Germinal center (tissue), 1 donor: ENCODE results near the gene RETN.

Source experiments
- DNase-seq: peaks from one replicate; pipeline ENCODE4 v3.0.0; 2012; ENCODE audit warnings: mixed read lengths, low spot score

RETN gene

DNA sequence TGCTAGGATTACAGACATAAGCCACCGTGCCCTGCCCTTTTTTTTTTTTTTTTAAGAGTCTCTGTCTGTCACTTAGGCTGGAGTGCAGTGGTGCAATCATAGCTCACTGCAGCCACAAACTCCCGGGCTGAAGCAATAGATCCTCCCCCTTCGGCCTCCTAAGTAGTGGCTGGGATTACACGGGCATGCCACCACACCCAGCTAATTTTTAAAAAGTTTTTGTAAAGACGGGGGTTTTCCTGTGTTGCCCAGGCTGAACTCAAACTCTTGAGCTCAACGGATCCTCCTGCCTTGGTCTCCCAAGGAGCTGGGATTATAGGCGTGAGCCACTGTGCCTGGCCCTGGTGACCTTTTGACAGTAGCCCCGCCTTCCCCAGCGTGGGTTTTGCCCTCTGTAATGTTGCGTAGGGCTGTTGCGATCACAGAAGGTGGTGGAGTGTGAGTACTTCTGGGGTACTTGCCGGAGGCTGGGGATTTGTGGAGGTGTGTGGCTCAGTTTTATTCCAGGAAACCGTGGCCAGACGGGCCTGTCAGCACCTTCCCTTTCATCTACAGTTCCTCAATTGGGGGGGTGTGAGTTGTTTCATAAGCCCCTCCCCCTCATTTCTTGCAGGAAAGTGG lies 11.6 kb upstream of the RETN start:
- DNase-seq = no peak

DNA sequence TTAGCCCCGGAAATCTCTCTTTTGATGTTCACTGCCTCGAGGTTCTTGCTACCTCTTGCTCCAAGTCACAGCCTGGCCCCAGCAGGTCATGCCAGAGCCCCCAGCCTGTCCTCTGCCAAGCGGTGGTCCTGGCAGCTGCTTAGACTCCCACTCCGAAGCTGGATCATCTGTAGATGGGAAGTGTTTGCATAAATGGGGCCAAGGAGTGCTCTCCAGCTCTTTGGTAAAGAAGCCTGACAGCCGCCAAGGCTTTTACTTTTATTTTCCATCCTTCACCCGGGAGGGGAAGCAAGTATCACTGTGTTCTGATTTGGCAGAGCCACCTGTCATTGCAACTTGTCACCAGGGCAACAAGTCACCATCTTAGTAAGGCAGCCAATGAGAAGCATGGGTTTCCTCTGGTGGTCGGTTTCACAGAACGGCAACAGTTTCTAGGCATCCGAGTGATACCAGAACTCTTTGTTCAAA lies 10.6 kb upstream of the RETN start:
- DNase-seq = peak; percentile 93

DNA sequence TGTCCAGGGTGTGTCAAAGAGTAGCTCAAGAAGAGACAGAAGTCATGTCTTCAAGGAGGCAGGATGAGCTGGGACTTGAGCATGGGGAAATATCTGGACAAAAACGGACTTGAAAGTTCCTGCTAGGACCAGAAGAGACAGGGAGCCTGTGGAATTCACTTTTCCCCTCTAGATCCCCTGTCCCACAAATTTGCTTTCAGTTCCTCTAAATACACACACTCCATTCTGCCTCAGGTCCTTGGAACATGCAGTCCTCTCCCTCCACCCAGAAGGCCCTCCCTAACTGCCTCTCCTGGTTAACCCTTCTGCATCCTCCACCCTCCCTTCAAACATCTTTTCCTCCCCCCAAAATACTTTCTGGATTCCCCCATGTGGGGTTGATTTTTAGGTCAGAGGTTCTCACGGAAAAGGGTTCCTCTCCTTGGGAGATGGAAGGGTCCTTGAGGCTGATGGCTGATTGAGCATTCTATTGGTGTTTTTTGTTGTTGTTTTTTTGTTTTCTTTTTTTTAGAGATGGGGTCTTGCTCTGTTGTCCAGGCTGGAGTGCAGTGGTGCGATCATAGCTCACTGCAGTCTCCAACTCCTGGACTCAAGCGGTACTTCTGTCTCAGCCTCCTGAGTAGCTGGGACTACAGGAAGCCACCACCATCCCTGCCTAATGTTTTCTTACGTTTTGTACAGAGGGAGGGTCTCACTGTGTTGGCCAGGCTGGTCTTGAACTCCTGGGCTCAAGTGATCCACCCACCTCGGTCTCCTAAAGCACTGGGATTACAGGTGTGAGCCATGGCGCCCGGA lies 6.9 kb upstream of the RETN start:
- no peak for DNase-seq

DNA sequence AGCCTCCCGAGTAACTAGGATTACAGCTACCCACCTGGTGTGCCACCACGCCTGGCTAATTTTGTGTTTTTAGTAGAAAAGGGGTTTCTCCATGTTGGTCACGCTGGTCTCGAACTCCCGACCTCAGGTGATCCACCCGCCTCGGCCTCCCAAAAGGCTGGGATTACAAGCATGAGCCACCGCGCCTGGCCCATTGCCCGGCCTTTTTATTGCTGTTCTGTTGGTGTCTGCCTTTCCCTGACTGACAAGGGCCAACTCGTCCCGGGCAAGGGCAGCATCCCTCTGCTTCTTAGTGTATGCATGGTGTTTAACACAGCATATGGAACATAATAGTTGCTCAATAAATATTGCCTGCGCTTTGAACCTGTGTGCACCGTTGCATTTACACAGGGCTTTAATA lies 6.2 kb upstream of the RETN start:
- DNase-seq = no peak

DNA sequence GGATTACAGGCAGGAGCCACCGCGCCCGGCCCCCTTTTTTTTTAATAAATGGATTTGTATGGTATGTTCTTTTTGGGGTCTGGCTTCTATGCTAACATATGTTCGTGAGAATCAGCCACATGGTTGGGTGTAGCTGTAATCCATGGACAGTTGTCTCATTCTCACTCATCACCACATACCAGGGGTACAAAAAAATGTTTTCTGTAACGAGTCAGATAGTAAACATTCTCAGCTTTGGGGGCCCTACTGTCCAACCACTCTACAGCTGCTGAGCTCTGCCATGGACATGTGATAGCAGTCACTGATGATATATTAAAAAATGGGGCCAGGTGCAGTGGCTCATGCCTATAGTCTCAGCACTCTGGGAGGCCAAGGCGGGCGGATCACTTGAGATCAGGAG lies 5.1 kb upstream of the RETN start:
- no peak for DNase-seq

DNA sequence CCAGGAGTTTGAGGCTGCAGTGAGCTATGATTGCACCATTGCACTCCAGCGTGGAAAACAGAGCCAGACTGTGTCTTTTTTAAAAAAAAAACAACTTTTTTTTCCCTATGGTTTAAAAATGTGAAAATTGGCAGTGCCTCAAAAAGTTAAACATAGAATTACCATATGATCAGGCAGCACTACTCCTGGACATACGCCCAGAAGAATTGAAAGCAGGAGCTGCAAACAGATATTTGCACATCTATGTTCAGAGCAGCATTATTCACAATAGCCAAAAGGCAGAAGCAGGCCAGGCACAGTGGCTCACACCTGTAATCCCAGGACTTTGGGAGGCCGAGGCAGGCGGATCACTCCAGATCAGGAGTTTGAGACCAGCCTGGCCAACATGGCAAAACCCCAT lies 3.8 kb upstream of the RETN start:
- DNase-seq = no peak

DNA sequence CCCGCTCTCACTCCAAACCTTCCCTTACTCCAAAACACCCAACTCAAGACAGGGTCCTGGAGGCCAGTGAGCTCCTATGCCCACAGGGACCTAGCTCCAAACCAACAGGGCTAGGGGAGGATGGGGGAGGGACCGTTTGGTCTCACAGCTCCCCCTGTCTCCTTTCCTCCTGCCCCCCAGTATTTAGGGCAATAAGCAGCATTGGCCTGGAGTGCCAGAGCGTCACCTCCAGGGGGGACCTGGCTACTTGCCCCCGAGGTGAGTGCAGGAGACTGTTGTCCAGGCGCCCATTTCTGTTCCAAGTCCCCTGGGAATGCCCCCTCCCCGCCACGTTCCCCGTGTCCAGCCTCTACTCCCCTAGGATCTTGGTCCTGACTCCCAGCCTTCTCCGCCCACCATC lies 792 bp downstream of the RETN start:
- DNase-seq = no peak

DNA sequence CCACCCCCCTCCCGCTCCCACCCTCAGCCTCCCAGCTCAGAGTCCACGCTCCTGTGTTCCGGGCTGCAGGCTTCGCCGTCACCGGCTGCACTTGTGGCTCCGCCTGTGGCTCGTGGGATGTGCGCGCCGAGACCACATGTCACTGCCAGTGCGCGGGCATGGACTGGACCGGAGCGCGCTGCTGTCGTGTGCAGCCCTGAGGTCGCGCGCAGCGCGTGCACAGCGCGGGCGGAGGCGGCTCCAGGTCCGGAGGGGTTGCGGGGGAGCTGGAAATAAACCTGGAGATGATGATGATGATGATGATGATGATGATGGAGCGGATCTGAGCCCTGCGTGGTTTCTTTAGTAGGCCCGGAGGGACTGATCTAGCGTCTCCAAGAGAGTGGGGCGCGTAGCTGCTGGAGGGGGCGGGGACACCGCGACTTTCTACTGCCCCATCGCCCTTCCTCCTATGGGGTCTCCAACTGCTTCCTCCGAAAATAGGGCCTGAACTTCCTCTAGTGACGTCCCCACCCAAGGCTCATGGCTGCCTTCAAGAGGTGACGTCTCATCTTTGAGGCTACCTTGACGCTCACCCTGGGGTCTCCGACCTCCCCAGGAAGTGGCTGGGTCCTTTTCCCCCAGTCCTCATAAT lies 1.4 kb downstream of the RETN start:
- DNase-seq = no peak

DNA sequence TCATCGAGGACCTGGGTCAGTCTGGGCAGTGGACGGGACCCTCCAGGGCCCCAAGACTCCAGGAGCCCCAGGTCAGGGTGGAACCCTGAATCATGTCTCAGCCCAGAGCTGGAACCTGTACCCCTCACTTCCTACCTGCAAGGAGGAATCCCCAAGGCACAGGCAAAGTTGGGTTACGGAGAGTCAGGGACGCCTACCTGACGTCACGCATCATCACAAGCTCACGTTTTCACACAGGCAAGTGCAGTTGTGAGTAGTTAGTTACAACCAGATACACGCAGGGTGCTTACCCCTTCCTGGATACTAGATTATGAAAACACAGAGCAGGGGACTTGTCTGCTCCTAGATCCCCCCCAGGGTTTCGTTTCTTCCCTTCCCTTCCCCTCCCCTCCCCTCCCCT lies 1.9 kb downstream of the RETN start:
- no peak for DNase-seq

DNA sequence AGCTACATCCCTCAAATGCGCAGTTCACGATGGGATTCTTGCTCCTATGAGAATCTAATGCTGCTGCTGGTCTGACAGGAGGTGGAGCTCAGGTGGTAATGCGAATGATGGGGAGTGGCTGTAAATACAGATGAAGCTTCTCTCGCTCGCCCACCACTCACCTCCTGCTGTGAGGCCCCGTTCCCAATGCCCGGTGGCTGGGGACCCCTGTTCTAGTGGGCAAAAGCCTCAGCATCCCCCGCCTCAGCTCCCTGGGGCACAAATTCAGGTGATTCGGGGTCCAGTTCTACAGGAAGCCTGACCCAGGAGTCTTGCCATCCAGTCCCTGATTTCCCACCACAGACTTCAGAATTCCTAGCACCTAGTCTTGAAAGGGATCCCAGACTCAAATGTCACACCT lies 3.7 kb downstream of the RETN start:
- DNase-seq = no peak

DNA sequence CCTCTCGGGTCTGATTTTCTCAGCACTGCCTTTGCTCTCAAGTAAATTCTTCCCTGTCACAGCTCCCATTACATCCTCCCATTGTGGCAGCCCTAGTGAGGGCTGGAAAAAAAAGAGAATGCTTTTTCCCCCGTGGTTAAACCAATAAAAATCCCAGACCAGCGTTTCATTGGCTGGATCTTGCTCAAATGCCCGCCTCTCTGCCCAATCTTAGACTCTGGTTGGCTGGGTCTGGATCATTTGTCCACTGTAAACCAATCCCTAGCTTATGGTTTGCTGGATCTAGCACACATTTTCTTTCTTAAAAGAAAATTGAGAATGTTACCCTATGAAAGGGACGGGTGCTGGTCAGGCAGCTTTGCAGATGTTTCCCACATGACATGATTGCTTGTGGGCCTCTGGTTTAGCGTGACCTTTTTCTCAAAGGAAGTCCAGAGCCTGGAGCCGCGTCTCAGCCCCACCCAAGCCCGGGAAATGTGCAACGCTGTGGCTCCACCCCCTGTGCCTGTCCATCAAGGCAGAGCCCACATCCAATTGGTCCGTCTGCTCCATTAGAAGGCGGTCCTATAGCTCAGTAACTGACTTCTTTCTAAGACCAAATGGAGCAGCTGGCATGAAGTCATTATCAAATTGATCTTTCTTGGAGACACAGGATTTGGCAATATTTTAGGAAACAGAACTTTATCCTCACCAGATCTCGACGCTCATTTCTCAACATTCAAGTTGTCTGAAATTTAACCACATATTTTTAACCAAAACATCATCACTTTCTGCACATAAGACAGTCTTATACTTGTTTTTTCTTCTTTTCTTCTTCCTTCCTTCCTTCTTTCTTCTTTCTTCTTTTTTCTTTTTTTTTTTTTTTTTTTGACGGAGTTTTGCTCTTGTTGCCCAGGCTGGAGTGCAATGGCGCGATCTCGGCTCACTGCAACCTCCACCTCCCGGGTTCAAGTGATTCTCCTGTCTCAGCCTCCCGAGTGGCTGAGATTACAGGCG lies 5.5 kb downstream of the RETN start:
- DNase-seq = peak; percentile 82

DNA sequence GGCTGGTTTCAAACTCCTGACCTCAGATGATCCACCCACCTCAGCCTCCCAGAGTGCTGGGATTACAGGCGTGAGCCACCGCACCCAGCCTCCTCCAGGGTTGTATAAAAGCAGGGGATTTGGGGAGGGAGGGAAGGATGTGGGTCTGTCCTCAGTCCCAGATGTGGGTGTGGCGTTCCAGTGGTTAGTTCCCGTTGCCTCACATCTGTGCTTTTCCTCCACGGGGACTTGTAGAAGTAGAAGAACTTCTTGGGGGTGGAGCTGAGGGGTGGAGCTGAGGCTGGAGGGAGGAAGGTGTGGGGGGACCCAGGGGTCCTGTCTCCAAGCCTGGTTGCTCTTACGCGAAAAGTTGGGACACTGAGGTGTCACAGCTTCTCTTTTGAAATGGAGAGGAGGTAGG lies 7.5 kb downstream of the RETN start:
- no peak for DNase-seq

DNA sequence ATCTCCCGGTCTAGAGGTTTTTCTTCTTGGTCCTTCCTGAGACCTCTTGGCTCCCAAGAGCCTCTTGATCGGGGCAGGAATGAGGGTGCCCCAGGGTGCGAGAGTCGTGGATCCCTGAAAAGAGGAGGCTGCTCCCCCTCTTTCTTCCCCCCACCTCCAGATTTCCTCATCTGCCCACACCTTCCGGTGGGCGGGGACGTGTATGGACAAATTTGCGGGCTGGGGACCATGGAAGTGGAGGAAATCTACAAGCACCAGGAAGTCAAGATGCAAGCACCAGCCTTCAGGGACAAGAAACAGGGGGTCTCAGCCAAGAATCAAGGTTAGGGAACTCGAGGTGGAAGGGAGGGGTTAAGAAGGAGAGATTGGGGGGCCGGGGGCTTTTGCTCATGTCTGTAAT lies 8.0 kb downstream of the RETN start, which contains the start of gene MCEMP1:
Gene MCEMP1, plus strand, starts transcription at position 237 of the 400 bp plus-strand sequence. Its CDS starts 31 bp downstream, at position 268.
- DNase-seq = no peak

DNA sequence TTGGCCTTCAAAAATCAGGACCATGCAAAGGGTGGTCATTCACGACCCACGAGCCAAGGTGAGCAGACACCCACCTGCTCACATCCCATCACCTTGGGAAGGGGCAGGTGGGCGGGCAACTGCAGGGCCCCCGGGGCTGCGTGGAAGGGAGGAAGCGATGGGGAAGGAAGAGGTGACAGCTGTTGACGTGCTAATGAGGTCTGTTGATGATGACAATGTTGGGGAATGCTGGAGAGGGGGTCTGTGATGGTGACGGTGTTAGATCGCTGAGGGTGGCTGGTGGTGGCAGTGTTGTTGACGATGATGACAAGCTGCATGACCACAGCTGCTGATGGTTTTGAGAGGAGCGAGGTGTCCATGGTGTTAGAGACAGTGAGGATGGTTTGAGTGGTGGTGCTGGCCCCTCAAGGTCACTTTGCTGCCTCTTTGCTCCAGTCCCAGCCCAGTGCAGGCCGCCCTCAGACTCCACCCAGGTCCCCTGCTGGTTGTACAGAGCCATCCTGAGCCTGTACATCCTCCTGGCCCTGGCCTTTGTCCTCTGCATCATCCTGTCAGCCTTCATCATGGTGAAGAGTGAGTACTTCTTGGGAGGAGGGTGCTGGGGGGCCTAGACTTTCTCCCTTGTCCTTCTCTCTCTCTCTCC lies 8.9 kb downstream of the RETN start:
- DNase-seq = no peak

DNA sequence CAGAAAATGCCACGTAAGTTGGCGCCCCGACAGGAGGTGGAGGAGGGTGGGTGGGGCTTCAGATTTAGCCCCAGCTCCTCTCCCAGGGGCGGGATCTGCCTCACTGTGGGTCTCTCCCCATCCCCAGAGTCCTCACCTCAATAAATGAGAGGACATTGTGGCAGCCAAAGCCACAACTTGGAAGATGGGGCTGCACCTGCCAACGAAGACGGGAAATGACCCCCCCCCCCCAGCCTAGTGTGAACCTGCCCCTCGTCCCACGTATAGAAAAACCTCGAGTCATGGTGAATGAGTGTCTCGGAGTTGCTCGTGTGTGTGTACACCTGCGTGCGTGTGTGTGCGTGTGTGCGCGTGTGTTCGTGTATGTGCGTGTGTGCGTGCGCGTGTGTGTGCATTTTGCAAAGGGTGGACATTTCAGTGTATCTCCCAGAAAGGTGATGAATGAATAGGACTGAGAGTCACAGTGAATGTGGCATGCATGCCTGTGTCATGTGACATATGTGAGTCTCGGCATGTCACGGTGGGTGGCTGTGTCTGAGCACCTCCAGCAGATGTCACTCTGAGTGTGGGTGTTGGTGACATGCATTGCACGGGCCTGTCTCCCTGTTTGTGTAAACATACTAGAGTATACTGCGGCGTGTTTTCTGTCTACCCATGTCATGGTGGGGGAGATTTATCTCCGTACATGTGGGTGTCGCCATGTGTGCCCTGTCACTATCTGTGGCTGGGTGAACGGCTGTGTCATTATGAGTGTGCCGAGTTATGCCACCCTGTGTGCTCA lies 10.3 kb downstream of the RETN start:
- peak; percentile 70 for DNase-seq

DNA sequence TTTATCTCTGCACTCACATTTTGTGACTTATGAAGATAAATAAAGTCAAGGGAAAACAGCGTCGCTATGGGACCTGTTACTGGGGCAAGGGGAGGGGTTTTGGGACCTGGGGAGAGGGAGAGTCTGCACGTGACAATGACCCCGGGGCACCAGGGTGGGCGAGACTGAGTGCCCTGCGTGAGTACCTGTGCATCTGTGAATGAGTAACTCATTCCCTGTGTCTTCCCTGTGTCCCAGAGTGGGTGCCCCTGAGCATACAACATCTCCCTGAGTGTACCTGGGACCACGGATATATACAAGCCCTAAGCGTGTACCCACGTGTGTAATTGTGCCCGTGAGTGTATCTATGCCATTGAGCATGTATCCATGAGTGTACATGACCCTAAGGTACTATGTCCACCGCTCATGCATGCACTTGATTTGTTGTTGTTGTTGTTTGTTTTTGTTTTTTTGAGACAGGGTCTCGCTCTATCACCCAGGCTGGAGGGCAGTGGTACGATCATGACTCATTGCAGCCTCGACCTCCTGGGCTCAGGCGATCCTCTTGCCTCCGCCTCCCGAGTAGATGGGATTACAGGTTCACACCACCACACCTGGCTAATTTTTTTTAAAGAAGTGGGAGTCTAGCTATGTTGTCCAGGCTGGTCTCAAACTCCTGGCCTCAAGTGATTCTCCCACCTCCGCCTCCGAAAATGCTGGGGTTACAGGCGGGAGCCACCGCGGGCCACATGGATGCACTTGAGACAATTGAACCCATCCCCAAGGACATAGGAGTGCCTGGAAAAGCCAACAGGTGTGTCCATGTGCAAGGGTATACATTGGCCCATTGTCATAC lies 11.1 kb downstream of the RETN start:
- DNase-seq = no peak

DNA sequence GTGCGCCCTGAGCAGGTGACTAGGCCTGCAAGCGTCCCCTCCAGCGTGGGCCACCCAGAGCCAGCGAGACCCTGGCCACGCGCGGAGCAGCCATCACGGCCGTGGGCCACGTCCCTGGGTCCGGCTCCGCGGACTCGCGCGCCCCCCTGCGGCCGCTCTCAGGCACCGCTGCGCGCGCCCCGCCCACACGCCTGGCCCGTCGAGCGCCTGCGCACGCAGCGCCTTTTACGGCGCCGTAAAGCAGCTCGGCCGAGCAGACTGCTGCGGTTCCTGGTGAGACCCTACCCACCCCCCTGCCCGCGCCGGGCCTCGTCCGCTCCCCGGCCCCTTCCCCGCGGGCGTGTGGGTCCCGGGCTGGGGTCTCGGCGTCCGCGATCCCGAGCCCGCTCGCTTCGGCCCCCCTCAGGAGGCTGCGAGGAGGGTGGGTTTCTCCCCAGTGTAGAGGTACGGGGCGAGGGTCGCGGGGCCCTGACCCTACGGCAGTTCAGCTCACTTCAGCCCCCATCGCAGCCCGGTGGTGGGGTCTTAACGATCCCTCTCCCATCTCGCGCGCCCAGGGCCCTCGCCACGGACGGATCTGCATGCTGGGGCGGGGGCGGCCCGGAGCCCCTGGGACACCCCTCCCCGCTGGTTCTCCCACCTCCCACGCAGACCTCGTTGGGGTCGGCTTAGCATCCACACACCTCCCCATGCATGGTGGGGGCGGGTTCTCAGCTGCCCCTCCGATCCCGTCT lies 11.9 kb downstream of the RETN start, which contains the start of gene TRAPPC5:
Gene TRAPPC5, plus strand, starts transcription at position 228 of the 734 bp plus-strand sequence. CDS start 1,421 bp downstream, outside the sequence.
- peak; percentile 90 for DNase-seq

DNA sequence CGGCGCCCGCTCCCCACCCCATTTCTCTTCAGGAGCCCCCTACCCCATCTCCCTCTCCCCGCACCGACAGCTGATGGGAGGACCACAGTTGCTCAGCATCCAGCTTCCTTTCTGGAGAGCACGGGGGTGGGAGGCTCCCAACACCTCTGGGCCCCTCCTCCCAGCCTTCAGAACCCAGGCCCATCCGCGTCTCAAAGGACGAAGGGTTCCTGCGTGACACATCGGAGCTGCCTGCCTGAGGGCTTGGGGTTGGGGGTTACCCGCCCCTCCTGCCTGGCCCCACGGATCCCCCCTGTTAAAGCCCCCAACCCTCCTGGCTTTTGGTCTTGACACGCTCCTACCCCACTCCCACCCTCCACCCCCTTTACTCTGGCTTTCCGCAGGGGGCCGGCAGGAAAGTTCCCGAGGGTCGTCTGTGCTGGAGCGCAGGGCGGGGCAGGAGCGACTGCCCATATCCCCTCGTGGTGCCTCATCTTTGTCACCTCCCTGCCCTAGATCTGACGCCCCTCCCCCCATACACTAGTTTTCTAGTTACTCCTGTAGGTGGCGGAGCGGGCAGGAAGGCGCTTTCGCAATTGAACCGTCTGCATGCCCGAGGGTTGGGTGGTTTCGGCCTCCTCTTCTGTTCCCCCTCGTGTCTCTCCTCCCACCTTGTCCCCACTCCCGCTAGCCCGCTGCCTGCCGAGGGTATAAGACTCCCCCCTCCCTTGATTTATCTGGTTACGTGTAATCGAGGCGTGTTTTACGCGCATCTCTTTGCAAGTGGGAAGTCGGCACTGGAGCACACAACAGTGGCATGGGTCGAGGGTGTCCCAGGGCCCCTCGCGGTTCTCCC lies 12.7 kb downstream of the RETN start:
- DNase-seq = peak; percentile 84
